GM18520 (cell line): ENCODE results near the gene DOC2B.
"Not testable (repeated sequence)": the region's sequence is repeated elsewhere in the genome, so short reads cannot be mapped to it uniquely, and the experiment has no call there.

ENCODE experiments used
- ATAC-seq: cut with Tn5 transposase; IDR thresholded peaks from one replicate; pipeline ENCODE4 v1.9.1; 2021; ENCODE audit not compliant: unreplicated experiment

DOC2B gene

DNA sequence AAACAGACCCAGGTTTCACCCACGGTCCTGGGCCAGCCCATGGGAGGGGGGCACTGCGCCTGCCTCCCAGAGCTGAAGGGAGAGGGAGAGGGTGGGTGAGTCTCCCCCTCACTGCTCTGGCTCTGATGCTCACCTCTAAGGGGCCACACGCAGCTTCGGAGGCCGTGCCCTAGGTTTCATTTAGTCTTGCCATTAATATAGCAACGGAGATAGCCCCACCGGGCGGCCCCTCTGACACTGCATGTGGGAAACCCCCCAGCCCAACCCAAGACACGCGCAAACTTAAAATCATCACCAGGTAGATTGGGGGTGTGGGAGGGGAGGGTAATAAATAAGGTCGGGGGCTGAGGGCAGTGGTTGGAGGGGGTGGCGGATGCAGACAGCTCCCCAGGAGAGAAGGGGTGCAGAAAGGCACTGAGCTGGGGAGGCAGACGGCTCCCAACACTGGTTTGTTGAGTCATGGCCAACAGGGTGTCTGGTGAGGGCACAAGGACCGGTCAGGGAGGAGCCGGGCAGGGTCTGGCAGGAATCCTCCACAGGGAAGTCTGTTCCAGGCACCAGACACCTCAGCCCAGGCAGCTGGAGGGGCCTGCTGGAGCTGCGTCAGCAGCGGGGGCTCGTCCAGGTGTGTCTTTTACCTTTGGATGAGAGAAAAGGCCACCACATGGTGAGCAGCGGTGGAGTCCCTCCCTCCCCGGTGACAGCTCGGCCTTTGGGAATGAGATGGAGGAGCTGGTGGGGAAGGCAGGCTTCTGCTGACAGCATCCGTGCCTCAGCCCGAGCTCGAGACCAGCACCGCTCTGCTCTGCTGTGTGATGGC lies 32.0 kb upstream of the DOC2B start:
- no peak for ATAC-seq

DNA sequence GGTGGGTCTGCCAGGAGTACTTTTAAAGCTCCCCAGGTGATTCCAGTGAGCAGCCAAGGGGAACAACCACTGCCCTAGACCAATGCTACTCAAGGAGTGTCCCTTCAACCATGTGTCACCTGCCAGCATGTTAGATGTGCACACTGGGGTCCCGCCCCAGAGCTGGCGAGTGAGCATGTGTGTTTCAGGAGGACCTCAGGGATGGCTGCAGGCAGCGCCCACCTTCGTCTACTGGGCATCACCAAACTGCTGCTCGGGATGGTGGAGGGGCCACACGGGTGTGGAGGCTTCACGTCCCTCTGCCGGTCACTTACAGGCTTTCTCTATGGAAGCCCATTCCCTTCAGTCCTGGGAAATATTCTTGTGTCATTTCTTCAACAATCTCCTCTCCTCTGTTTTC lies 29.0 kb upstream of the DOC2B start:
- no peak for ATAC-seq

DNA sequence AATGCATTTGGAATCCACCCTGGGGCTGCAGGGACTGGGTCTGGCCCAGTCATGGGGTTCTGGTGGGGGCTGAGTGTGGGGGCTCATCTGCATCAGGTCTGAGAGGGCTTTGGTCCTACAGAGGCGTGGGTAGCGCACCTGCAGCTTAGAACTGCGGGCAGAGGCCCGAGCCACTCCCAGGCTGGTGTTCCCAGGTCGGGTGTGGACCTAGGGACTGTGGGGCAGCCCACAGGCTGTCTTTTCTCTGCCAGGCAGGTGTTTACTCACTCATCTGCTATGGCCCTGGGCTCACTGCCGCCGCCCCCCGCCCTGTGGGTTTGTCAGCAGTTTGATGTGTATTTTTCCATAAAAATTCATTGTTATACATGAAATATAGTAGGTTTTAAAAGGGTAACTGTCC lies 27.0 kb upstream of the DOC2B start:
- ATAC-seq, result no peak

DNA sequence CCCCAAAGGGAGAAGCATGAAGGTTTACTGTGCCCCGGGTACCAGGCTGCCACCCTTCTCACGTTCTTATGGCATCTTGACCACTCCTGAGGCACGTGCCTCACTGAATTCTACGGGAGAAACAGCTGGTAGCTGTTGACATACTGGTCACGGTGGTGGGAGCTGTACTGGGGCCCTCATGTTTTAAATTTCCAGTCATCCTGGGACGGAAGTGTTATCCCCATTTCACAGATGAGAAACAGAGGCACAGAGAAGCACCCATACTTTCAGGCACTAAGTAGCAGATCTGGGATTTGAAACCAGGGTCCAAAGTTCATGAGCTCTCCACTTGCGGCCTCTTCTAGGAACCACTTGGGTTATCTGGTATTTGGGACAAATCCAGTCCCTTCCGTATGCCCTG lies 26.3 kb upstream of the DOC2B start:
- ATAC-seq, result no peak

DNA sequence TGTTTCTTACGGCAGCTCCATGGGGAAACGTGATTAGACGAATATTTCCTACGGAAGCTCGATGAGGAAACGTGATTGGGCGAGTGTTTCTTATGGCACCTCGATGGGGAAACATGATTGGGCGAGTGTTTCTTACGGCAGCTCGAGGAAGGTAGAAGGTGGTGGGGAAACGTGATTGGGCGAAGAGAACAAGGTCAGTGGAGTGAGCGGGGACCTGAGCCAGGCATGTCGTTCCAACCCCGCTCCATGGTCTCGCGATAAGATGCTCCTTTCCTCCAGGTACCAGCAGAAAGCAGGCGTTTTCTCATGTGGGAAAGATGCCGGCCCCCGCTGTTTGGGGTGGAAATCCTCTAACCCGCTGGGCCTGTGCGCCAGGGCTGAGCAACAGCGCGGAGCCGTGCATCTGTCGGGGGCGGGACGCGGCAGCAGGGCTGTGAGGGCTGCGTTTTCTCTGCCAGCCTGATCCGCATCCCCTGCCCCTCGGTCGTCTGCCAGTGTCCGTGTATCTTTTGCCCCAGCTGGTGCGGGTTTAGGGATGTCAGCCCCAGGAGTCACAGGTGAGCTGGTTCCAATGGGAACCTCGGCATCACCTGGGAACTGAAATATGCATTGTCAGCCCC lies 25.6 kb upstream of the DOC2B start:
- ATAC-seq, result no peak

DNA sequence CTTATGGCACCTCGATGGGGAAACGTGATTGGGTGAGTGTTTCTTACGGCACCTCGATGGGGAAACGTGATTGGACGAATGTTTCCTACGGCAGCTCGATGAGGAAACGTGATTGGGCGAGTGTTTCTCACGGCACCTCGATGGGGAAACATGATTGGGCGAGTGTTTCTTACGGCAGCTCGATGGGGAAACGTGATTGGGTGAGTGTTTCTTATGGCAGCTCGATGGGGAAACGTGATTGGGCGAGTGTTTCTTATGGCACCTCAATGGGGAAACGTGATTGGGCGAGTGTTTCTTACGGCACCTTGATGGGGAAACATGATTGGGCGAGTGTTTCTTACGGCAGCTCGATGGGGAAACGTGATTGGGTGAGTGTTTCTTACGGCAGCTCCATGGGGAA lies 25.0 kb upstream of the DOC2B start:
- ATAC-seq, result not testable (repeated sequence)

DNA sequence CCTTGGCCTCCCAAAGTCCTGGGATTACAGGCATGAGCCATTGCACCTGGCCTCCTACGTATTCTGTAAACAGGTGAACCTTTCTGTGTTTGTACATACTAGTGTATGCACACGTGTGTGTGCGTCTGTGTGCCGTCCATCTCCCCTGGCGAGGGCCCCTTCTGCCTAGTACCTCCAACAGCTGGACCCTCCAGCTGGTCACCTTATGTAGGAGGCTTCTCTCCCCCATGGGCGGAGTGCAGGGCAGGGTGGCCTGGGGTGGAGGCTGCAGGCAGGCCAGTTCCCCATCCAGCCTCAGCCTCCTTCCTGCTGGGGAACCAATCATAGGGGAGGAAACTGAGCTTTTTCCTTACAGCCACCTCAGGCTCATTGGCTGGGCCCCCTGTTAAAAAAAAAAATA lies 24.4 kb upstream of the DOC2B start:
- ATAC-seq, result no peak

DNA sequence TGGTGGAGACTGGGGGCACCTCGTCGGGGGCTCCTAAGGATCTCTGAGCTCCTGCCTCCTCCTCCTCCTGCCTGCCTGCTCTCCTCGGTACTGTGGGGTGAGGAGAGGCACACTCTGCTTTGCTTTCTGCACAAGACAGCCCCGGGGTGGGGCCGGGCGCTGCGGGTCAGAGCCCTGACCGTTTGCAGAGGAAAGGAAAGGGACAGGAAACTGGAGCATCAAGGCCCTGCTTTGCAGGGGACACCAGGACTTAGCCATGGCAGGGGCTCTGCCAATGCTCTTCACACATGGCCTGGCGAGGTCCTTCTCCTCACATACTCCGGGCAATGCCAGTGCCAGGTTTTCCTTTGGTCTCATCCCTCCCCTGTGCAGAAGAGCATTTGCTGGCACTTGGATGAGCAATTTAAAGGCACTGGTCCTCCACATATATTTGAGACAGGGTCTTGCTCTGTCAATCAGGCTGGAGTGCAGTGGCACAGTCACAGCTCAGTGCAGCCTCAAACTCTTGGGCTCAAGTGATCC lies 23.8 kb upstream of the DOC2B start:
- ATAC-seq, result no peak

DNA sequence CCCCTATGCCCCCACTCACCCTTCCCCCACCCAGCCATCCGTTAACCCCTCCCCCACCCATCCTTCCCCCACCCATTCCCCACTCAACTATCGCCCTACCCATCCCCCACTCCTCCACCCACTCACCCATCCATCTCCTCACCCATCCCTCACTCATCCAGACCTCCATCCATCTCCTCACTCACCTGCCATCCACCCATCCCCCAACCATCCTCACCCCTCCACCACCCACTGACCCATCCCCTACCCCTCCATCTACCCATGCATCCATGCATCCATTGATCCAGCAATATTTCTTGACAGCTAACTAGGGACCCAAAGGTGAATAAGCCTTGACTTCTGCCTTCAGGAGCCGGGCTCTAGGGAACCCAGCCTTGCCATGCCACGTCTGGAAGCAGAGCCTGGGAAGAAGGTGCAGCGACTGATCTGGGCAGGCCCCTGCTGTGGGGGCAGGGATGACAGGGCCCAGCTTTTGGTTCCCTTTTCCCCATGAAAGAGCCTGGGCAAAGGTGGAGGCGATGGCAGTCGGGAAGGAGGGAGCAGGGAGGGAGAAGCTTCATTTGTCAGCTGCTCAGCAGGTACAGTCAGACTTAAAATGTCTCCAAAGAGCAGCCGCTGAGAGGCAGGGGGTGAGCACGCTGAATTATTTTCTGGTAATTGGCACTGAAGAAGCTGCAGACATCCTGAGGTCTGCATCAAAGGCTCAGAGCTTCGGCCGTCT lies 23.1 kb upstream of the DOC2B start:
- no peak for ATAC-seq

DNA sequence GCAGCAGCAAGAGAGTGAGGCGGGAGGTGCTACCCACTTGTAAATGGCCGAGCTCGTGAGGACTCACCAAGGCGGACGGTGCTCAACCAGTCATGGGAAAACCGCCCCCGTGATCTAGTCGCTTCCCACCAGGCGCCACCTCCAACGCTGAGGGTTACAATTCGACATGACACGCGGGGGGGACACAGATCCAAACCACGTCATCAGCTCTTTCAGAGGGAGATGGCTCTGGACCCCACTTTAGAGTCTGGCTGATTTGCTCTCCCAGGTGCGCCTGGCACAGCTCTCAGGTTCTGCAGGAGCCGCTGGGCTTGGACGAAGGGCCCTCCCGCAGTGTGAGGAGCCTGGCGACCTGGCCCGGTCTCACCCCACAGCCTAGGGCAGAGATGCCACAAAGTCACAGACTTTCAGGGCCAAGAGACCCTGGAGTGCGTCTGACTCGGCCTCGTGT lies 21.1 kb upstream of the DOC2B start:
- ATAC-seq, result no peak

DNA sequence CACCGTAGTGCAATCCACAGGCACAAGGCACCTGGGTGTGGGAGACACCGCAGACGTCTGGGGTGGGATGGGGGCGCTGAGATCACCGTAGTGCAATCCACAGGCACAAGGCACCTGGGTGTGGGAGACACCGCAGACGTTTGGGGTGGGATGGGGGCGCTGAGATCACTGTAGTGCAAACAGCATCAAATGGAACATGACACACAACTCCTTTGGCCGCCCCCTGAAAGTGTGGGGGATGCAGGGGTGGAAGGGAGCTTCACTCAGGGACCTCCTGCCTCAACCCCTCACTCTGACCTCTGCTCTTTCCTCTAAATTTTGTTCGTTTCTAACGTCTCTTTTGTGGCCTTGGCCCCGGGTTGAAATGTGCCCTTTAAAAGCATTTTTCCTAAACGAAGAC lies 20.3 kb upstream of the DOC2B start:
- ATAC-seq, result not testable (repeated sequence)

DNA sequence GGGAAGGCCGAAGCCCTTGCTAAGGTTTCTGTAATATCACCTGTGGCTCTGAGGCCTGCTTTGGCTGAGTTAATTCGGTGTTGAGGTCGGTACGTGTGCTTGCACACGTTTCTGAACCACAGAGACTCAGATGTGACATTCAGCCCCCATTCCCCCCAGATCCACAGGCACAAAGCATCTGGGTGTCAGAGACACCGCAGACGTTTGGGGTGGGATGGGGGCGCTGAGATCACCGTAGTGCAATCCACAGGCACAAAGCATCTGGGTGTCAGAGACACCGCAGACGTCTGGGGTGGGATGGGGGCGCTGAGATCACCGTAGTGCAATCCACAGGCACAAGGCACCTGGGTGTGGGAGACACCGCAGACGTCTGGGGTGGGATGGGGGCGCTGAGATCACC lies 19.8 kb upstream of the DOC2B start:
- not testable (repeated sequence) for ATAC-seq

DNA sequence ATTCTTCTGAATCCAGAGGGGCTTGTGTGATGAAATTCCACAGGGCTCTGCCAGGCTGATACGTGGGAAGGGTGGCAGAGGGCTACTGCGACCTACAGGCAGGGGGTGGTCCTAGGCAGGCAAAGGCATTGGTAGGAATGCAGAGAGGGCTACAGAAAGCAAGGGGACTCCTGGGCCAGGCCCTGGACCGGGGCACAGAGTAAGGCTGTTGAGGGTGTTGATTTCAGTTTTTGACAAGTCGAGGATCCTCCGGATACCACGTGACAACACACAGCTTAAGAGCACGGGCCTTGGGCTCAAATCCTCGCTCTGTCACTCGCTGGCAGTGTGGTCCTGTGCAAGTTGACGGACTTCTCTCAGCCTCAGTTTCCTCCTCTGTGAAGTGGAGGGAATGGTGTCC lies 19.1 kb upstream of the DOC2B start:
- no peak for ATAC-seq

DNA sequence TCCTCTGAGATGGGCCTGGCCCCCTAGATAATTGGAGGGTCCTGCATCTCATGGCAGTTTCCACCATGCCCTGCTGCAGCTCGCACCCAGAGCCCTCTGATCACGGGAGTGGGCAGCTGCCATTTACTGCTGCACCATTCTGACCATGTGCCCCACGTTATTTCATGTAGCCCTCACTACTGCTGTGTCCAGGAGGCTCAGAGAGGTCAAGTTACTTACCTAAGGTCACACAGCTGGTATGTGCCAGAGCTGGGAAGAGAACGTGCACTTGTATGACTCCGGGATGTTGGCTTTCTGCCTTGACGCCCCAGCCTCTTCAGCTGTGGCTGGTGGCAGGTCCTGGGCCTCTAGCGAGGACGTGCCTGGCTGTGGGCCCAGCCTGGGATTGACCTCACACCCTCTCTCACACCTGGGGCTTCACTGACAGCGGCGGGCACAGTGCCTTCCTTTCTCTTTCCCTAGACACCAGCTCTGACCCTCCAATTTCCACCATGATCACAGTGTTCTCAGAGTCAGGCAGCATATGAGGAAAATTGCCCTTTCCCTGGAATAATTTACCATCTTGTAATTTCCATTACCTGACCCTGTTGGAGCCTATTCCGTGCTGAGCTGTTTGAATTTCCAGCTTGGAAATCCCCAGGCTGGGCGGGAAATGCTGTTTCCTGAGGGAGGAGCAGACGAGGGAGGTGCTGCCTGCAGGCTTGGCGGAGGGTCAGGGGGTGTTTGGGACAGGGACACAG lies 18.5 kb upstream of the DOC2B start:
- ATAC-seq, result no peak

DNA sequence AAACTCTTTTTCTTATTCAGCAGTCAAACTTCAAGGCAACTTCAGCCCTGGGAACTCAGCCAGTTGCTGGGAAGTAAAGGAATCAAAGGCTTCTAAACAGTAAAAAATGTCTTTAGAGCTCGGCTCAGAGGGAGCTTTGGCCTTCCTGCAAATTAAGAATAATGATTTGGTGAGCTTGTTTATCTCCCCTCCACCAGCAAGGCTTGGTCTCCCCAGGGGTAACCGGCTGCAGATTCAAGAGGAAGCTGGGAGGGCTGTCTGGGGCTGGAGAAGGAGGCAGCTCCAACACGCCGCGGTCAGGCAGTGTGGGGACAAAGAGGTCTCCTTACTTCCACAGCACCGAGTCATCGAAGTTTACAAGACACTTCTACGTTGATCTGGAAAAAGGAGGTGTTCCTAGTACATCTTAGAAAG lies 17.7 kb upstream of the DOC2B start:
- no peak for ATAC-seq

DNA sequence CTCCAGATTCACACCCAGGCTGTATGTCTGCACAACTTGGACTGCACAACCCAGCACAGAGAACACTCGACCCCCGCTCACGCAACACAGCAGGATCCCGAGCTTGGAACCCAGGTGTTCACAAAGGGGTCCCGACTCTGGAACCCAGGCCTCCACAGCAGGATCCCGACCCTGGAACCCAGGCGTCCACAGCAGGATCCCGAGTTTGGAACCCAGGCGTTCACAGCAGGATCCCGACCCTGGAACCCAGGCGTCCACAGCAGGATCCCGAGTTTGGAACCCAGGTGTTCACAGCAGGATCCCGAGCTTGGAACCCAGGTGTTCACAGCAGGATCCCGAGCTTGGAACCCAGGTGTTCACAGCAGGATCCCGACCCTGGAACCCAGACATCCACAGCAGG lies 16.8 kb upstream of the DOC2B start:
- ATAC-seq, result not testable (repeated sequence)

DNA sequence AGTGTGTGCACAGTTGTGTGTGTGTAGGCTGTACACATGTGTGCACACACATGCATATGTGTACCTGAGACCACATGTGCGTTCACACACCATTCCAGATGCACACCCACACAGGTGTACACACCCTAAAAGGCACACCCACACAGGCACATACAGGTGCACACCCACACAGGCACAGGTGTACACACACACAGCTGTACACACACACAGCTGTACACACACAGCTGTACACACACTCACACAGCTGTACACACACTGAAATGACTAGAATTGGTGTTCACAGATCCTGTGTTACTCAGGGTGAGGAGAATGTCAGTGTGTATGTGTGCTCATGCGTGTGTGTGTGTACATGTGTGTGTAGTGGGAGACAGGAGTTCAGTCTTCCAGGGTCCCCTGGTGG lies 15.9 kb upstream of the DOC2B start:
- no peak for ATAC-seq

DNA sequence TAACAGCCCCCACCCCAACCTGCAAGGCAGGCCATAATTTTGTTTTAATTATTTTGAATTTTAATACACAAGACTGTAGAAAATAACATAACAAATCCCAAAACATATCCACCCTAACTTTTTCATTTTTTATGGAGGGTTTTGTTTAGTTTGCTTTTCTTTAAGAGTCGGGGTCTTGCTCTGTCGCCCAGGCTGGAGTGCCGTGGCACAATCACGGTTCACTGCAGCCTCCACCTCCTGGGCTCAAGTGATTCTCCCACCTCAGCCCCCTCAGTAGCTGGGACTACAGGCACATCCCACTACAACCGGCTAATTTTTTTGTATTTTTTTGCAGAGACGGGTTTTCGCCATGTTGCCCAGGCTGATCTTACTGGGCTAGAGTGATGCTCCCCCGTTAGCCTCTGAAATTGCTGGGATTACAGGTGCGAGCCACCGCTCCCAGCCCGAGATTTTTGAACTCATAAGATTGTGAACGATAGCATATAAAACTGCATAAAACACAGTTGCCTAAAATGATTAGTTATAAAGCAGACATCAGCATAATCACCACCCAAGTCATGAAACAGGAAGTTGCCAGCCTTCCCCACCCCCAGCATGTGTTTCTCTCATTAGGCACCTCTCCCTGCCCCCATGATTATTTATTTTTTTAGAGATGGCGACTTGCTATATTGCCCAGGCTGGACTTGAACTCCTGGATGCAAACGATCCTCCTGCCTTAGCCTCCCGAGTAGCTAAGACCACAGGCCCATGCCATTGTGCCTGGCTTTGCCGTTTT lies 13.6 kb upstream of the DOC2B start:
- no peak for ATAC-seq

DNA sequence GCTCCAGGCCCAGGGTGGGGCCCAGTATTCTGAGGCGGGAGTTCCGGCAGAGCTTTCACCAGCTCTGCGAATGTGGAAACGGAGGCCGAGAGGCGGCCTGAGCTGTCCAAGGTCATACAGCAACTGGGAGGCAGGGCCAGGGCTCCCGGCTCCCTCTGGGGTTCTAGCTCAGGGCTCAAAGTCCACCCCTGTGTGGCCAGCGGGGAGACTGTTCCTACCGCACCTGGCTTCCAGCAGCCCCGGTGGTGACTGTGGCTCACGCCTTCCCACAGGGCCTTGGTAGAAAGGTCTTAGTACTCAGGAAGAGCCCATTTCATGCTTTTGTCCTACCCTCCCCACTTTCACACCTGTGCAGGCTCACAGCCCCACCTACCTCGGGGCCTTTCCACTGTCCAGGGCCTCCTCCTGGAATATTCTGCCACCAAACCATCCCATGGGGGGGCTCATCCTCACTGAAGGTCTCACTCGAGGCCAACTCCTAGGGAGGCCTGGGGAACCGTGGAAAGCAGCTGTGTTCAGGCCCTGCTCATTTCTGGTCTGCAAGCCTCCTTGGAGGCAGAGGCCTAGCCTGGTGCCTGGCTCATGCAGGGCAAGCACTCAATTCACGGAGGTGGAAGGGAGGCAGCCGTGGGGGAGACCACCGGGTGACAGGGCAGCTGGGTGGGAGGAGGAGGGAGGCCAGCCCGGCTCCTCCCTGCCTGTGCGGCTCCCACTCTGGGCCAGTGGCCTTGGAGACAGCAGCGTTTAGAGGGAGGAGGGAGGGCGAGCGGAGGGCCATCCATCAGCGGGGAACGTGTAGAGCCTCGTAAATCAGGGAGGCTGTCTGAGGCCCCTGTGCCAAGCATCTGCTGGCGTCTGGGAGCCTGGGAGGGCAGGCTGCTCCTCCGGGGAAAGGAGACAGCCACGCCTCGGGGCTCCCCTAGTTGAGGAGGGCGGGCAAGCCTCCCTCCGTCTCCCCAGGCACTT lies 12.7 kb upstream of the DOC2B start:
- ATAC-seq, result no peak
